Right atrium auricular region (tissue), 2 donors: ENCODE results near the gene ARHGEF12. TPM values are rescaled to one million over a fixed set of nuclear protein-coding genes. Genes with fewer than 3 reads are reported as not detected.

Source experiments
- DNase-seq: peaks from one replicate; pipeline ENCODE4 v3.0.0-alpha.2; 2019; ENCODE audit warnings: low spot score
- H3K27ac ChIP-seq, 2 donors: fragments of 200-600 bp; sonication (generic); 1 replicate in 1 of 2; 2 replicates in 1 of 2; pipeline ENCODE4 v1.5.1; 2016 to 2019
- H3K27me3 ChIP-seq, 2 donors: fragments of 200-600 bp; sonication (generic); one replicate each; pipeline versions ENCODE4 v1.5.1 to v1.6.0; 2017 to 2019
- H3K36me3 ChIP-seq: fragments of 200-600 bp; sonication (generic); one replicate; pipeline ENCODE4 v1.5.1; 2016
- H3K4me1 ChIP-seq, 2 donors: fragments of 200-600 bp; sonication (generic); one replicate each; pipeline versions ENCODE4 v1.5.1 to v1.6.0; 2017 to 2019
- H3K4me3 ChIP-seq, 2 donors: fragments of 200-600 bp; sonication (generic); 1 replicate in 1 of 2; 2 replicates in 1 of 2; pipeline ENCODE4 v1.5.1; 2017 to 2019; ENCODE audit warnings: mild to moderate bottlenecking in 1 of 2, moderate library complexity in 1 of 2
- H3K9me3 ChIP-seq, 2 donors: fragments of 200-600 bp; sonication (generic); one replicate each; pipeline ENCODE4 v1.5.1; 2019
- CTCF ChIP-seq, 2 donors: fragments of 200-600 bp; sonication (generic); IDR thresholded peaks; one replicate each; pipeline ENCODE4 v1.5.1; 2019; ENCODE audit warnings: antibody characterized with exemption in 2 of 2
- total RNA-seq, 2 donors: library from RNA; depleted of rRNA; stranded (reverse); fragments of >200 nt; gene quantifications; one replicate each; pipeline ENCODE4 v1.1.0, GENCODE V29; 2016

ARHGEF12 gene
- total RNA-seq, 2 donors from 2014 or later: 84.0 to 87.2 TPM

- no peaks in the 10 kb centered on the region for H3K9me3 ChIP-seq
- peaks cover 0 to 61% of the 10 kb centered on the region in 2 donors for H3K4me1 ChIP-seq
- no peaks in the 10 kb centered on the region for H3K27me3 ChIP-seq
- H3K27ac ChIP-seq: peak overlapping the region; percentile 28 to 38
- DNase-seq: peak; percentile 59
- no peak for TF ChIP-seq CTCF (IDR thresholded peaks at IDR 0.05)
- H3K4me3 ChIP-seq: no peak overlapping the region
- no peaks in the 10 kb centered on the region for H3K36me3 ChIP-seq
Observed at GRCh38 chr11:120400564-120401364, 64.6 kb downstream of the ARHGEF12 start.

DNA sequence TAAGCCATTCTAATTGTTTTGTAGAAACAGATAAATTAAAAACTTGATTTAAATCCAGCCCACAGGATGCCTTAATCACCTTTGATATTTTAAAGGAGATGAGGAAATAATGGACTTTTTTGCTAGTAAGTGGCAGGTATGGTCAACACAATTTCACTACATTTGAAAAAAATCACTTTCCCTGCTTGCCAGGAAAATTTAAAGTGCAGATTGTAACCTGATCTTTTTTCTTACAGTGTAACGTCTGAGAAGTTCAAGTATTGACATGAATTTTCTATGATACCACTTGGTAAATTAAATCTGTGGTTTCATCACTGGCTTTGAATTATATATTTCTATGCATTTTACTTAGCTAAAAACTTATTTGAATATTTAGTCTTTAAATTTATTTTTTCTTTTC, 65.3 kb downstream of the ARHGEF12 start:
- no peaks in the 10 kb centered on the region for H3K36me3 ChIP-seq
- H3K27ac ChIP-seq: no peak overlapping the region
- H3K4me1 ChIP-seq: peaks cover 0 to 60% of the 10 kb centered on the region in 2 donors
- no peaks in the 10 kb centered on the region for H3K9me3 ChIP-seq
- no peak for DNase-seq
- TF ChIP-seq CTCF (IDR thresholded peaks at IDR 0.05): no peak
- H3K27me3 ChIP-seq: no peaks in the 10 kb centered on the region
- H3K4me3 ChIP-seq: no peak overlapping the region

DNA sequence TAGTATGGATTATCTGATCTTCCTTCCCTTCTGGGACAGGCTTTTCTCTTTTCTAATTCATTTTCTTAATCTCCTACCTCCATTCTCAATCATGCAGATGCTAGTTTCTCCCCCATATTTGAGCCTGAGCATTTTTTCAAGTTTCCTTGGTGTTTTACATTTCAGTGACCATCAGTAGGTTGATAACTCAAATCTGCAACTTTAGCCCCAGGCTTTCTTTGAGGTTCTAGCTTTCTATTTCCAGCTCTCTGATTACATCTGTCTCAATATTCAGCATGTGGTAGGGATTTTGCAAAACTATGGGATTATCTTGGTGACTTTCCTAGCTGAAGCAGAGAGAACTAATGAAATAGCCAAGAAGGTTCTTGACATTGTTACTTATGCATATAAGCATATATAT, 67.8 kb downstream of the ARHGEF12 start:
- H3K4me3 ChIP-seq: no peak overlapping the region
- H3K36me3 ChIP-seq: no peaks in the 10 kb centered on the region
- H3K27ac ChIP-seq: no peak overlapping the region
- H3K27me3 ChIP-seq: no peaks in the 10 kb centered on the region
- no peak for TF ChIP-seq CTCF (IDR thresholded peaks at IDR 0.05)
- H3K9me3 ChIP-seq: no peaks in the 10 kb centered on the region
- no peak for DNase-seq
- peaks cover 0 to 40% of the 10 kb centered on the region in 2 donors for H3K4me1 ChIP-seq

DNA sequence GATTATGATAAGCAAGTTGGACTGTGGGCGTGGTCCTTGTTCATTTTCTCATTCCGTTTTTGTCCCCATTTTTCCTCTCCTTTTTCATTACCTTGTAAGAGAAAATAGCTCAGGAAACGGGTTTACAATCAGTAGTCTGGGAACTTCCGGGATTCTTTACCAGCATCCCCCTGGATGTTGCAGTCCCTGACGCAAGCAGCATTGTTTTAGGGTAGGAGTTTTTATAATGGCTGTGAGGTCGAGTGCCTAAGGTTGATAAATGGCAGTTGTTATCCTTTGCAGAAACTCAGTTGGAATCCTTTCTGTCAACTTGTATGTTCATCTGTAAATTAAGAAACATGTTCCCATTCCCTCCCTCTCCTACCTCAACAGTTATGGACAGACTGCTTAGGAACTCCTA, 68.3 kb downstream of the ARHGEF12 start:
- peaks cover 0 to 36% of the 10 kb centered on the region in 2 donors for H3K4me1 ChIP-seq
- DNase-seq: no peak
- no peaks in the 10 kb centered on the region for H3K36me3 ChIP-seq
- H3K9me3 ChIP-seq: no peaks in the 10 kb centered on the region
- H3K27me3 ChIP-seq: no peaks in the 10 kb centered on the region
- no peak for TF ChIP-seq CTCF (IDR thresholded peaks at IDR 0.05)
- peak overlapping the region in 1 of 2 donors; percentile 14 for H3K27ac ChIP-seq
- H3K4me3 ChIP-seq: no peak overlapping the region

DNA sequence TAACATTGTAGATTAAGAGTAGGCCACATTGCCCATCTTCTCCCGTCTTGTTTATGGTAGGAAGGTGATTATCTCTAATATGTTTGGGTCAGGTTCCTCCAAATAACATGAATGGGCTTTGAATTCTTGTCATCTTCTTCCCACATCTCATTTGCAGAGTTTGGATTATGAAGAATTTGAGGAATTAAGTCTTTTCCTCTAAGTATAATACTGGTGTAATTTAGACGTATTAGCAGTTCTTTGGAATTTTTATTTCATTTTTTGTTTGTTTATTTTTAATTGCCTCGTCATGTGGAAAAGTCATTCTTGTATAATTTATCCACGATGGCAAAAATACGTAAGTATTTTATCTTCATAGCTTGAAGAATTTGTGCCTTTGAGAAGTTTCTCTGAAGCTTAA, 73.4 kb downstream of the ARHGEF12 start:
- DNase-seq: no peak
- Histone ChIP-seq H3K4me1 (peaks cover 0 to 6% of the 10 kb centered on the region in 2 donors), H3K36me3 (no peaks in the 10 kb centered on the region), H3K9me3 (no peaks in the 10 kb centered on the region), H3K27me3 (no peaks in the 10 kb centered on the region), H3K4me3 (no peak overlapping the region), H3K27ac (no peak overlapping the region)
- TF ChIP-seq CTCF (IDR thresholded peaks at IDR 0.05): no peak
